ENCODE data around the gene CAD. TPM values are rescaled to one million over a fixed set of nuclear protein-coding genes. Genes with fewer than 3 reads are reported as not detected.

Gene CAD
- total and polyA plus RNA-seq, 2 donors (not counting 3 experiments of a cell fraction or from before 2014, with no cell fraction given) = 60.3 to 91.4 TPM

DNA sequence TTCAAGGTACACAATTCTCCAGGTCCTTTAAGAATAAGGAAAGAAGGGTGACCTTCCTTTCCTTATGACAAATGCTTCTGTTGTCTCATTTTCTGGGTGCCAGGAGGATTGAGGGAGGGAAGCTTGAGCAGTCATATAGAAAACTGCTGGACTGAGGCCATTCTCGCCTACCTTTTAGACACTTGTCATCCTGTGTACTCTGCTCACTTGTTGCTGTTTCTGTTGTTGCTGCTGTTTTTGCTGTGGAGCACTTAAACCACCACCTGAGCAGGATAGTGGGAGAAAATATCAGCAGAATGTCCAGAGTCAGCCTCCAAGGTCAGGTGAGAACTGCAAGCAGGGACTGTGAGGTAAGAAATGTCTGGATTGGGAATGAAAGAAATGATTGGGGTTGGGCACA is 60.8 kb downstream of the CAD start:
- ChIA-PET CTCF (interaction anchor here (2.7 to 9.1 kb wide), 7 partner anchors 13 to 179 kb away, joined by 7 to 143 read pairs (median 81); partner anchors contain the start of gene SLC30A3), POLR2A (interaction anchor here (0.7 kb wide), 1 partner anchor 11 kb away, joined by 8 read pairs; no protein-coding TSS in a partner anchor)
- Histone ChIP-seq H3K9me1 (replicated peaks; ENCODE audit: control insufficient read depth, extremely low read depth, insufficient read depth, low read length) (no peaks in the 10 kb centered on the region), H3K36me3 (ENCODE audit: control insufficient read depth in 2 of 2, extremely low read depth in 1 of 2, insufficient read depth in 2 of 2, low read length in 2 of 2) (no peaks in the 10 kb centered on the region), H4K20me1 (replicated peaks; ENCODE audit: control insufficient read depth, extremely low read depth, insufficient read depth, low read length) (no peaks in the 10 kb centered on the region), H3K4me2 (ENCODE audit: insufficient read depth, low read length) (no peak overlapping the region), H3K27ac (ENCODE audit: insufficient read depth, low read depth, low read length) (no peak overlapping the region), H3K4me3 (replicated peaks in 1 of 3; ENCODE audit: insufficient read depth in 1 of 3, low read depth in 1 of 3, low read length in 3 of 3) (no peak overlapping the region), H3K9me3 (replicated peaks; ENCODE audit: control insufficient read depth, insufficient read depth, low read length) (no peaks in the 10 kb centered on the region), H3K9ac (replicated peaks; ENCODE audit: extremely low read depth, insufficient read depth, low read length) (no peak overlapping the region), H3K79me2 (ENCODE audit: control insufficient read depth, insufficient read depth, low read length) (no peaks in the 10 kb centered on the region), H3K4me1 (ENCODE audit: control insufficient read depth, extremely low read depth, insufficient read depth, low read length) (peaks cover 6% of the 10 kb centered on the region), H3K27me3 (ENCODE audit: control insufficient read depth in 2 of 2, insufficient read depth in 2 of 2, low read length in 2 of 2) (peaks cover 0 to 2% of the 10 kb centered on the region in 2 experiments), H2AFZ (ENCODE audit: low read depth, low read length) (no peak overlapping the region)
- DNase-seq (ENCODE audit: low read depth, low spot score) = no peak
- FAIRE-seq = no peak
- intact Hi-C loops (cut with micrococcal nuclease) (no loop called here), dilution Hi-C loops (cut with MboI; ENCODE audit: extremely low pct_ligation_motif_present, low sequenced_read_pairs) (no loop called here)
- TF ChIP-seq POLR2AphosphoS5 (IDR thresholded peaks at IDR 0.05; ENCODE audit: insufficient read depth, low read depth, low read length) (no peak), GATA2 (IDR thresholded peaks at IDR 0.05; ENCODE audit: insufficient read depth, insufficient read length, low read depth, low read length) (no peak), EZH2 (IDR thresholded peaks at IDR 0.05; ENCODE audit: borderline replicate concordance, low read depth, low read length, severe bottlenecking) (no peak), FOS (IDR thresholded peaks at IDR 0.05; ENCODE audit: borderline replicate concordance, insufficient read depth, low read length) (no peak), POLR2A (IDR thresholded peaks at IDR 0.05; ENCODE audit: low read depth, low read length) (no peak), JUN (IDR thresholded peaks at IDR 0.05; ENCODE audit: borderline replicate concordance, insufficient read depth, insufficient read length, low read depth) (no peak), MYC (IDR thresholded peaks at IDR 0.05; ENCODE audit: low read depth, low read length) (no peak)
- TF ChIP-seq, protein P1, sequence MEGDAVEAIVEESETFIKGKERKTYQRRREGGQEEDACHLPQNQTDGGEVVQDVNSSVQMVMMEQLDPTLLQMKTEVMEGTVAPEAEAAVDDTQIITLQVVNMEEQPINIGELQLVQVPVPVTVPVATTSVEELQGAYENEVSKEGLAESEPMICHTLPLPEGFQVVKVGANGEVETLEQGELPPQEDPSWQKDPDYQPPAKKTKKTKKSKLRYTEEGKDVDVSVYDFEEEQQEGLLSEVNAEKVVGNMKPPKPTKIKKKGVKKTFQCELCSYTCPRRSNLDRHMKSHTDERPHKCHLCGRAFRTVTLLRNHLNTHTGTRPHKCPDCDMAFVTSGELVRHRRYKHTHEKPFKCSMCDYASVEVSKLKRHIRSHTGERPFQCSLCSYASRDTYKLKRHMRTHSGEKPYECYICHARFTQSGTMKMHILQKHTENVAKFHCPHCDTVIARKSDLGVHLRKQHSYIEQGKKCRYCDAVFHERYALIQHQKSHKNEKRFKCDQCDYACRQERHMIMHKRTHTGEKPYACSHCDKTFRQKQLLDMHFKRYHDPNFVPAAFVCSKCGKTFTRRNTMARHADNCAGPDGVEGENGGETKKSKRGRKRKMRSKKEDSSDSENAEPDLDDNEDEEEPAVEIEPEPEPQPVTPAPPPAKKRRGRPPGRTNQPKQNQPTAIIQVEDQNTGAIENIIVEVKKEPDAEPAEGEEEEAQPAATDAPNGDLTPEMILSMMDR (IDR thresholded peaks at IDR 0.05; ENCODE audit: extremely low read depth in 1 of 2, insufficient read depth in 1 of 2, low read depth in 1 of 2, low read length in 2 of 2) = no peak
- TF ChIP-seq, protein P2, sequence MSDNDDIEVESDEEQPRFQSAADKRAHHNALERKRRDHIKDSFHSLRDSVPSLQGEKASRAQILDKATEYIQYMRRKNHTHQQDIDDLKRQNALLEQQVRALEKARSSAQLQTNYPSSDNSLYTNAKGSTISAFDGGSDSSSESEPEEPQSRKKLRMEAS (IDR thresholded peaks at IDR 0.05; ENCODE audit: insufficient read depth, insufficient read length) = no peak
- no TSS peak for BruUV-seq (replicated peaks)
